HT-29 (cell line): ENCODE results near the gene MGAT5. TPM values are rescaled to one million over a fixed set of nuclear protein-coding genes. Genes with fewer than 3 reads are reported as not detected.

ENCODE experiments used
- DNase-seq: peaks from one replicate; pipeline ENCODE4 v3.0.0-alpha.2; 2015; ENCODE audit warnings: low spot score
- total RNA-seq: library from RNA; depleted of rRNA; stranded (reverse); fragments of >200 nt; shearing (Covaris generic); gene quantifications from 2 replicates; pipeline ENCODE4 v1.2.3, GENCODE V29; 2014; rRNA removed

The MGAT5 gene
- total RNA-seq, result 46.9 and 55.9 TPM in 2 replicates

DNA sequence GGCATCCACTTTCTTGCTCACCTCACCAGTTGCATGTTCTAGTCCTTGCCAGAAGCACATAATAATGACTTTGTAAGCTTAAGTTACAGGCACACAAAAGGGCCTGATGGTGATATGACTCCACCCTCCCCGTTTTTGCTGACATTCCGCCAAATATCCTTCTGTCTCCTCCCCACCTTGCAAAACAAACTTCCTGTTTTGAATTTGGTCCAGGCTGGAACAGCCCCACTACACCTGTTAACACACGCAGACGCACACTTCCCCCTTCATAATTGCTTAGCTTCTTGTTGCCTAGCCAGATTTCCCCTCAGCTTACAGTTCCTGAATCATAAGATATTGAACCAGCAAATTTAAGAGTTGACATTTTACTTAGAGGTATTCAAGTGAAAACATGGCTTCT lies at the start of gene MGAT5:
Gene MGAT5 (plus strand): TSS at position 269 of the 400 bp plus-strand sequence. CDS start 332 bp downstream, outside the sequence.
- peak; percentile 70 for DNase-seq

DNA sequence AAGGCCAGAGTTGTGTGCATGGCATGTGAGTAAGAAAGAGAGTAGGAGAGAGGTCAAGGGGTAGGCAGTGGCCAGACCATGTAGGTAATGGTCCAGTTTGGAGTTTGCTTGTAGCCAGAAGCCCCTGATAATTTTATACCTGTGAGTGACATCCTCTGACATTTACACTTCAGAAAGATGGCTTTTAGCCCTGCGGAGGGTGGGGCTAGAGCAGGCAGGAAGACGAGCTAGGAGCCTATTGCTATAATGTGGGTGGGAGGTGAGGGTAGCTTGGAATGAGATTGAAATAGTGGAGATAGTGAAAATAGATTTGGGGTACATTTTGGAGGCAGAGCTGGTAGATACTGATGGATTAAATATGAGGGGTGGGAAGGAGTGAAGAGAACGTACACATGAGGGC lies 48.8 kb upstream of the MGAT5 start:
- no peak for DNase-seq

- no peak for DNase-seq
Measured at GRCh38 chr2:134206031-134206430, 47.8 kb upstream of the MGAT5 start.

DNA sequence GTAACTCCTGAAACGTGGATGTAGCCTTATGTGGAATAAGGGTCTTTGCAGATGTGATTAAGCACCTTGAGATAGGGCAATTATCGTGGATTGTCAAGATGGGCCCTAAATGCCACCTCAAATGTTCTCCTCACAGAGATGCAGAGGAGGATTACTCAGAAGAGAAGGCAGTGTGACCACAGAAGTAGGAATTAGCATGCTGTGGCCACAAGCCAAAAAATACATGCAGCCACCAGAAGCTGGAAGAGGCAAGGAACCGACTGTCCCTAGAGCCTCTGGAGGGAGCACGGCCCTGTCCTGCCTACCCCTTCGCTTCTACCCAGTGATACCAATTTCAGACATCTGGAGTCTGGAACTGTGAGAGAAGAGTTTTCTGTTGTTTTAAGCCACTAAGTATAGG lies 47.3 kb upstream of the MGAT5 start:
- no peak for DNase-seq

DNA sequence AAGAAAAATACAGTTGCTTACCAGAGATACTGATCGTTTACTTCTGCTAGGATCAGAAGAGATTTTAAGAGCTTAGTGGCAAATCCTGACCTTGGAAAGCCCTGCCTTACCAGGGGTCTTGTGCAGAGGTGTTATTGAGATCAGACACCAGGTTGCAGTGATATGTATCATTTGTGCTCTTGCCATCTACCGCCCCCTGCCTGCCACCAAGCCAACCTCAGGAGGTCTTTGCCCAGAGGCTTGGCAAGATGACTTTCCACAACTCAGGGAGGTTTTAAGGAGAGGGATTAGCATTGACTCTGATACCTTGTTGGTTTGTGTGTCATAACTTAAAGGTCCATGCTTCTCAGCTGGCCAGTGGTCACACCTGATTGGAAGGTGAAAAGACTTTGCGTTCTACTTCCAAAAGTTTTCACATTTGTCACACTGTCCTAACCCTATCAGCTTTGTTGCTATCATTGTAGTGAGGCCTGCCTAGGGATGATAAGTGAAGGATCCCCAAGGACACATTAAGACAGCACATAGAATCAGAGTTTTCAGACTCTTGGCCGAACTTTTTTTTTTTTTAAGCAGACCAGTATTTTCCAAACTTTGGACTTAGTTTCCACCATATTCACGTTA lies 46.2 kb upstream of the MGAT5 start:
- peak; percentile 62 for DNase-seq

DNA sequence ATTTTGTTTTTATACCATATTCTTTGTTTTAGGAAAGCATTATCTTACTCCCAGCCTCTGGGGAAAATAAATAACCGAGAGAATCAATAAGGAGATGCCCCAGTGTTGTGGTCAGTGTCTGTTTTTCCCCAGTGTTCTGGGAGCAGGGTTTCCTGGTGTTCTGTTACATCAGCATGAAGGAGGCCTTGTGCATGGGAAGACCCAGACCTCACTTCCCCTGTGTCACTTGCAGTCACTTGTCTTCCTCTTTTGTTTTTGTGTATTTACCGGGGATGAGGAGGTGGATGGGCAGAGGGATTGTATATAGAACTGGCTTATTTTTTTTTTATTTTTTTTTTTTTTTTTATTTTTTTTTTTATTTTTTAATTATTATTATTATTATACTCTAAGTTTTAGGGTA lies 45.0 kb upstream of the MGAT5 start:
- DNase-seq, result no peak

GRCh38 chr2:134212746-134213145 lies 41.1 kb upstream of the MGAT5 start:
- DNase-seq, result no peak

DNA sequence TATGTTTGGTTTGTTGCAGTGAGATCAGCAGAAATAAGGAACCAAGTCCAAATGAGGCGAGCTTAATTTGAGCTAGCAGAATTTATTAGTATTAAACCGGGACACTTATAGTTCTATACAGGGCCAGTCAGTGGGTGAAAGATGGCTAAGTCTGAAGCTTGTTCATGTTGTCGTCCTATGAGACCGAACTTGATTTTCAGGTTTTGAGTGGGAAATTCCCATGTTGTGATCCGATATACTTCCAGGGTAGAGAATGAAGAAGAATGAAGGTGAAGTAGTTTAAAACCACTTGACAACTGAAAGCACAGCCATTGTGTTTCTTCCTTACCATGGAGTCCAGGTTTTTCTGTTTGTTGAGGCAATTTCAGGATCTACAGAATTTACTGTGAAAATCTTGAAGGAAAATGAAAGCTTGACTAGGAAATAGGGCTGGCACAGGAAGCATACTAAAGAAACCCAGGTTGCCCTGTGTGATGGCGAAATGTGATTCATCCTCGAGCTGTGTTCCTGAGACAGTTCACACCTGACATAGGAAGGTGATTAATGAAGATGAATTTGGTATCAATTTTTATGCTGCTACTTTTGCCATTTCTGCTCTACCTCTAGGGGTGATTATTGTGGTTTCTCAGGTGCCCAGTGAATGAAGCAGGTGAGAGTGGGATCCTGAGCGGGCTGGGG lies 37.6 kb upstream of the MGAT5 start:
- peak; percentile 83 for DNase-seq

- DNase-seq, result no peak
Measured at GRCh38 chr2:134217351-134217750, 36.5 kb upstream of the MGAT5 start.

- no peak for DNase-seq
Measured at GRCh38 chr2:134217924-134218323, 35.9 kb upstream of the MGAT5 start.

- no peak for DNase-seq
Measured at GRCh38 chr2:134218414-134218813, 35.5 kb upstream of the MGAT5 start.

GRCh38 chr2:134218930-134219658 lies 34.8 kb upstream of the MGAT5 start:
- DNase-seq, result peak; percentile 88

DNA sequence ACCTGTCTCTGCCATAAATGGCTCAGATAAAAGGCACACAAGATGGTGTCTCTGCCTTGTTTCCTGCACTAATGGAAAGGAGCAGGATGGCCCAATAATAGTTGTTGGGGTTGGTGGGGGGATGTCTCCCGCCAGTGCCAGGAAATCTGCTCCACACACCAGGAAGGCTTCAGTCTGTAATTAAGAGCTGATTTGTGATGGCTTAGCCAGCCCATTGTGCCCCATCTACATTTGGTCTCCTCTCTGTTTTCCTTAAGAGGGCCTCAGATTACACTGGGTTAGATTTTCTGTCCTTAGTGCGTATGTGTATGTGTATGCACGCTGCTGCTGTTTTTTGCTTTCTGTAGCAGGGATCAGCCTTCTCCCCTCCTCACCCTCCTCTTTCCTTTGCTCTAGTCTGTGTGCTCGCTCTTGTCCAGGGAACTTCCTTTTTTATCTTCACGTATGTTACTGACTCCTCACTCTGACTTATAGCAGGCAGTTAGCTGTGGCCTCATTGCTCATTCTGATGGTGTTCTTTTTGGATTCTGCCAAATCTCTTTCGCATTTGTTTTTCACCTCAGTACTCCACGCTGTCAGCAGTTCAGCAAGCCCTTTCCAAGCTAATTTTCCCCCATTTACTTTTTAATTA lies 33.4 kb upstream of the MGAT5 start:
- DNase-seq, result no peak

GRCh38 chr2:134224005-134224404 lies 29.9 kb upstream of the MGAT5 start:
- no peak for DNase-seq

- no peak for DNase-seq
Measured at GRCh38 chr2:134225173-134225572, 28.7 kb upstream of the MGAT5 start.

DNA sequence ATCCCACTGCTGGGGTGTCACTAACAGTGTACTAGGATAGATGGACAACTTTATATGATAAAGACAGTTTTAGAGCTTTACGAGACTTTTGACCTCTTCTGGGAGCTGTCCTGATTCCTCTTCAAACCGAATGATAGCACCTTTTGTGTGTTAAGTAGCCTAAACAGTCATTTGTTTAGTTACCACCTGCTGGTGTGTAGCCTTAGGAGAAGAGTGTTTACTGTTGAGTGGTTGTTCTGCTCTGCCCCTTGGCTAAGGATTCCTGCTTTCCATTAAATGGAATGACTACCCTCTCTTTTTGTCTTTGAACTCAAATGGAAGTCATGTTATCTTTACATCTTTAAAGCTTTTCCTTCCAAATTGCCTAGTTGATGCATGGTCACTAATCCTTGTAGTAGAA lies 28.0 kb upstream of the MGAT5 start:
- no peak for DNase-seq

- DNase-seq, result no peak
Measured at GRCh38 chr2:134226601-134227000, 27.3 kb upstream of the MGAT5 start.

GRCh38 chr2:134227666-134228065 lies 26.2 kb upstream of the MGAT5 start:
- no peak for DNase-seq

DNA sequence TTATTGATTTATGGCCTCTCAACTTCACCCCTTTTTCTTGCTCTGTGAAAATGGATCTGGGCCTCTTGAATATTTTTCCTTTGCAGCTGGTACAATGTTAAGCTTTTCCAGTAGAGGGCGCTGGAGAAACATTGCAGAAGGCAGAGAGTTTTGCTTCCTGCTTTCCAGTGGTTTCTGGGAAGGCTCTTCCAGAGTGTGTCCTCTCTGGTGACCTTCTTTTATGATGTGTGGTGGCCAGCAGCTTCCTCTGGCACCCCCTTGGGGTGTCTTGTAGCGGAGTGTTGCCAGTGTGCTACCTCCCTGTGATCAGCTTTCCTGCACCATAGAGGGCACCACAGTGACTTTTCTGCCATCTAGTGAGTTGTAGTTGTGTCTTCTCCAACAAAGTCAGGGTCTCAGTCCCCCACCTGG lies 25.4 kb upstream of the MGAT5 start:
- DNase-seq, result peak; percentile 41

- no peak for DNase-seq
Measured at GRCh38 chr2:134229540-134229939, 24.3 kb upstream of the MGAT5 start.

DNA sequence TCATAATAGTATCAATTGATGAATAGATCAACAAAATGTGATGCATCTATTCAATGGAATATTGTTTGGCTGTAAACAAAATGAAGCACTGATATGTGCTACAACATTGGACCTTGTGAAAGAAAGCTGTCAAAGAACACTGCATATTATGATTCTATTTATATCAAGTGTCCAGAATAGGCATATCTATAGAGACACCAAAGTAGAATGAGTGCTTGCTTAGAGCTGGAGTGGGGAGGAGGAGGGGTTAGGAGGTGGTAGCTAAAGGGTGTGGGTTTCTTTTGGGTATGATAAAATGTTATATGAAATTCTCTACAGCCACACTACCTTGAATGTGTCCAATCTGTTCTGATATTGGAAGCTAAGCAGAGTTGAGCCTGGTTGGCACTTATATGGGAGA lies 23.0 kb upstream of the MGAT5 start:
- no peak for DNase-seq

DNA sequence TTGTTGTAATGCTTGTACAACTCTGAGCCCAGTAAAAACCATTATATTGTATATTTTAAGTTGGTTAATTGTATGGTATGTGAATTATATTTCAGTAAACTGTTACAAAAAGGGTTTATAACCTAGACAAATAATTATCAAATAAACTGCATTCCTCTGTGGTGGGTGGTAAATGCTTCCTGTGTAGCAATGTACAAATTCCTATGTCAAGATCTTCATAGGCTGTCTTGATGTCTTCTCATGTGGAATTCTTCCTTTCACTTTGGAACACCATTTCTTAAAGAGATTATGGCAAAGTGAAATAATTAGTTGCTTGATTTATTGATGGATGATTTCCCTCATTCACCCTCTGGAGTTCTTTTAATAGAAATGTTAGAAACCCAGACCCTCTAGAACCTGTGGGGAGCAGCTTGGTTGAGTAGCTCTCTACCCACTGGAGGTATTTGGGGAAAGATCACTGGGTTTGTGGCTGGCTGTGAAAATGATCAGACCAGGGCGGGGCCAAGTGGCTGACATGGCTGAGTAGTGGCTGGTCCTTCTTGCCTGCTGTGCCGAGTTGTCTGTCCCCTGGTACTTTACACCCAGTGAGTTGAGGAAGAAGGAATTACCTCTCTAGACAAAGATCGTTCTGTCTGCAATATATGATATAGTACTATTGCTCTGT lies 22.4 kb upstream of the MGAT5 start:
- no peak for DNase-seq
